ENCODE measurements around the gene ABCG1.
A peak's percentile ranks its signal among the peaks of the same experiment; 100 is the strongest.

ABCG1 gene

DNA sequence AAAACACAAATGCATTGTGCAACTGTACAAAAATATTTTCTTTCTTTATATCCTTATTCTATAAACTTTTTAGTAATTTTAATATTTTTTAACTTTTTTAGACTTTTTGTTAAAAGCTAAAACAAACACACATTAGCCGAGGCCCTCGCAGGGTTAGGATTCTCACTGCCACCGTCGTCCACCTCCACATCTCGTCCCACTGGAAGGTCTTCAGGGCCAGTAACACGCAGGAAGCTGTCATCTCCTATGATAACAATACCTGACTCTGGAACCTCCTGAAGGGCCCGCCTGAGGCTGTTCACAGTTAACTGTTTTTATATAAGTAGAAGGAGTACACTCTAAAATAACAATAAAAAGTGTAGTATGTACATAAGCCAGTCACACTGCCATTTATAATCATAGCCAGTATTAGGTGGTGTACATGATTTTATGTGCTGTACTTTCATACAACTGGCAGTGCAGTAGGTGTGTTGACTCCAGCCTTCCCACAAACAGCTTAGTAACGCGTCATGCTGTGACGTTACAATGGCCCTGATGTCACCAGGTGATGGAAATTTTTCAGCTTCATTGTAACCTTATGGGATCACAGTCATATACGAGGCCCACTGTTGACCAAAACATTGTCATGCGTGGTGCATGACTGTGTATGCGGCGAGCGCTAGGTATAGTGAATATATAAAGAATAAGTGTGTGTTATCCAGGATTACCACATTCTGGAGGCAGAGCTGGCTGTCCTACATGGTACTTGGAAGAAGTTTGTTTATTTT, 123.0 kb downstream of the ABCG1 start:
- H3K27ac ChIP-seq, result peak overlapping the region; percentile 41
- no peak for TF ChIP-seq CTCF (conservative IDR thresholded peaks at IDR 0.05)

- no peak for TF ChIP-seq CTCF (conservative IDR thresholded peaks at IDR 0.05)
- peak overlapping the region; percentile 21; the same call in 1 of the 2 replicates for H3K27ac ChIP-seq
Observed at GRCh38 chr21:42343101-42343500, 124.2 kb downstream of the ABCG1 start.

DNA sequence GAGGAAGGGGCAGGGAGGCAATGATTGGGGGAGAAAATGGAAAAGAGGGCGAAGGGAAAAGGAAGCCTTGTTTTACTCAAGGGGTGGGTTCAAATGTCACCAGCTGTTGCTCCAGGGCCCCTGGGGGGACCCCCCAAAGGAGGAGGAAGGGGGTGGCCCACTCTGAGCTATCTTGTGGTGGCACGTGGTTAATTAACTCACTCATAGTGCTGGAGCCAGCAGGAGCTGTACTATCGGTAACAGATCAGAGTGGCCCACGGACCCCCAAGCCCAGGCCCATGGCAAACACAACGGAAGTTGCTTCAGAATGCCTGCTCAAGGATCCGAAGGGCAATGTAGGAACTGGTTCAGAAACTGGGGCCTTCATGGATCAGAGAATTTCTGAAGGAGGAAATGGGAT, 124.6 kb downstream of the ABCG1 start:
- peak overlapping the region; percentile 21; the same call in 1 of the 2 replicates for H3K27ac ChIP-seq
- no peak for TF ChIP-seq CTCF (conservative IDR thresholded peaks at IDR 0.05)

- TF ChIP-seq CTCF (conservative IDR thresholded peaks at IDR 0.05), result no peak
- H3K27ac ChIP-seq, result no peak overlapping the region
Observed at GRCh38 chr21:42343963-42344510, 125.1 kb downstream of the ABCG1 start.

- no peak overlapping the region for H3K27ac ChIP-seq
- no peak for TF ChIP-seq CTCF (conservative IDR thresholded peaks at IDR 0.05)
Observed at GRCh38 chr21:42344631-42345030, 125.7 kb downstream of the ABCG1 start.

GRCh38 chr21:42346441-42346840, 127.5 kb downstream of the ABCG1 start:
- no peak for TF ChIP-seq CTCF (conservative IDR thresholded peaks at IDR 0.05)
- no peak overlapping the region for H3K27ac ChIP-seq

All from VCaP (cell line).